Prostate gland (tissue), 2 donors: ENCODE data around the gene HAUS3.

Experiments
- POLR2A ChIP-seq: fragments of 450-650 bp; IDR thresholded peaks from one replicate; pipeline ENCODE4 v1.6.1; 2016; ENCODE audit warnings: antibody characterized with exemption, mild to moderate bottlenecking
- TF ChIP-seq, protein P1 (sequence below), 4 experiments: fragments of 200-600 bp in 2 of 4; fragments of 450-650 bp in 2 of 4; sonication (generic) in 2 of 4; IDR thresholded peaks; 1 replicate in 3 of 4; 2 replicates in 1 of 4; pipeline ENCODE4 v1.5.1; 2016 to 2019; ENCODE audit warnings: antibody characterized with exemption in 4 of 4, mild to moderate bottlenecking in 2 of 4, moderate library complexity in 2 of 4

DNA sequence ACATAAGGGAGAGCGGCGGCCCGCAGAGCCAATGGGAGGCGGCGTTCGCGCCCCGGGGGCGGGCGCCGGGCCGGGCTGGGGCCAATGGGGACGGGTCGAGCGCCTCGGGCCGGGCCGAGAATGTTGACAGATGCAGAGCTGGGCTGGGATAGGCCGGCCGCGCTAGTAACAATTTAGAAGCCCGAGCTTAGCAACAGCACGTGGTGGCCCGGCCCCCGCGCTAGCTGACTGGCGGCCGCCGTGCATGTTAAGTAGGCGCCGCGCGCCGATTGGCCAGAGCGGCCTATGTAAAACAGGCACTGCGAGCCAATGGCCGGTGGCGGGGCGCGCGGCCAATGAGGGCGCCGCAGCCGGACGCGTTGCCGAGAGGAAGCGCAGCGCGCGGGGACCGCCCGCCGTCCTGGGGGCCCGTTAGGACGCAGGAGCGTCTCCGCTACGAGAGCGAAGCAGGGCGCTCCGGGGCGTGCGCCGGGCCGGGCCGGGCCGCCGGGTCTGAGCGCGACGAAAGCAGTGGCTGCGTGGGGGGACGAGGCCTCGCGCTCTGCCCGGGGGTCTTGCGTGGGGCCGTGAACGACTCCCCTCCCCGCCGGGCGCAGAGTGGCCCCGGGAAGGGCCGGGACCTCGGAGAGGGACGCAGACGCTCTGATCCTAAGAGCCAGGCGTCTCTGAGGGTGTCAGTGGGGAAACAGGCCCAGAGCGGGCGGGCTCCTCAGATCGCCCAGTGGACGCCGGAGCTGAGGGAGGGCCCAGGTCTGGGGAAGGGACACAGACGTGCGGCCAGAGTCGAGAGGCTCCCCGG lies 20.4 kb upstream of the HAUS3 start:
- TF ChIP-seq, protein P1, sequence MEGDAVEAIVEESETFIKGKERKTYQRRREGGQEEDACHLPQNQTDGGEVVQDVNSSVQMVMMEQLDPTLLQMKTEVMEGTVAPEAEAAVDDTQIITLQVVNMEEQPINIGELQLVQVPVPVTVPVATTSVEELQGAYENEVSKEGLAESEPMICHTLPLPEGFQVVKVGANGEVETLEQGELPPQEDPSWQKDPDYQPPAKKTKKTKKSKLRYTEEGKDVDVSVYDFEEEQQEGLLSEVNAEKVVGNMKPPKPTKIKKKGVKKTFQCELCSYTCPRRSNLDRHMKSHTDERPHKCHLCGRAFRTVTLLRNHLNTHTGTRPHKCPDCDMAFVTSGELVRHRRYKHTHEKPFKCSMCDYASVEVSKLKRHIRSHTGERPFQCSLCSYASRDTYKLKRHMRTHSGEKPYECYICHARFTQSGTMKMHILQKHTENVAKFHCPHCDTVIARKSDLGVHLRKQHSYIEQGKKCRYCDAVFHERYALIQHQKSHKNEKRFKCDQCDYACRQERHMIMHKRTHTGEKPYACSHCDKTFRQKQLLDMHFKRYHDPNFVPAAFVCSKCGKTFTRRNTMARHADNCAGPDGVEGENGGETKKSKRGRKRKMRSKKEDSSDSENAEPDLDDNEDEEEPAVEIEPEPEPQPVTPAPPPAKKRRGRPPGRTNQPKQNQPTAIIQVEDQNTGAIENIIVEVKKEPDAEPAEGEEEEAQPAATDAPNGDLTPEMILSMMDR (IDR thresholded peaks at IDR 0.05), result peak in 2 of 4 experiments; percentile 23 to 45
- TF ChIP-seq POLR2A, result peak; percentile 87
